Measurements from ENCODE around the gene RNF150.

RNF150 gene

GRCh38 chr4:140932501-140933045, 200.7 kb downstream of the RNF150 start:
- no peak overlapping the region for H3K4me3 ChIP-seq (ENCODE audit: low read length in 2 of 2)
- H3K27ac ChIP-seq (ENCODE audit: low read depth in 2 of 2, low read length in 2 of 2): no peak overlapping the region
- H3K4me1 ChIP-seq (ENCODE audit: control insufficient read depth in 2 of 2, insufficient read depth in 2 of 2, low read length in 2 of 2): no peaks in the 10 kb centered on the region
- no peak overlapping the region for H3K9ac ChIP-seq (ENCODE audit: low read depth in 1 of 2, low read length in 2 of 2)
- no peaks in the 10 kb centered on the region for H3K9me3 ChIP-seq (ENCODE audit: control insufficient read depth in 2 of 2, low read length in 2 of 2)
- H3K36me3 ChIP-seq (ENCODE audit: control insufficient read depth in 2 of 2, insufficient read depth in 2 of 2, low read length in 2 of 2): no peaks in the 10 kb centered on the region
- no peaks in the 10 kb centered on the region for H3K27me3 ChIP-seq (ENCODE audit: control insufficient read depth in 2 of 2, insufficient read depth in 2 of 2, low read length in 2 of 2)

GRCh38 chr4:140931911-140932310, 201.4 kb downstream of the RNF150 start:
- Histone ChIP-seq H3K4me3 (ENCODE audit: low read length in 2 of 2) (no peak overlapping the region), H3K9ac (ENCODE audit: low read depth in 1 of 2, low read length in 2 of 2) (no peak overlapping the region), H3K27me3 (ENCODE audit: control insufficient read depth in 2 of 2, insufficient read depth in 2 of 2, low read length in 2 of 2) (no peaks in the 10 kb centered on the region), H3K9me3 (ENCODE audit: control insufficient read depth in 2 of 2, low read length in 2 of 2) (no peaks in the 10 kb centered on the region), H3K36me3 (ENCODE audit: control insufficient read depth in 2 of 2, insufficient read depth in 2 of 2, low read length in 2 of 2) (no peaks in the 10 kb centered on the region), H3K27ac (ENCODE audit: low read depth in 2 of 2, low read length in 2 of 2) (no peak overlapping the region), H3K4me1 (ENCODE audit: control insufficient read depth in 2 of 2, insufficient read depth in 2 of 2, low read length in 2 of 2) (no peaks in the 10 kb centered on the region)

- no peak overlapping the region for H3K9ac ChIP-seq (ENCODE audit: low read depth in 1 of 2, low read length in 2 of 2)
- H3K4me3 ChIP-seq (ENCODE audit: low read length in 2 of 2): no peak overlapping the region
- H3K4me1 ChIP-seq (ENCODE audit: control insufficient read depth in 2 of 2, insufficient read depth in 2 of 2, low read length in 2 of 2): no peaks in the 10 kb centered on the region
- no peaks in the 10 kb centered on the region for H3K9me3 ChIP-seq (ENCODE audit: control insufficient read depth in 2 of 2, low read length in 2 of 2)
- H3K36me3 ChIP-seq (ENCODE audit: control insufficient read depth in 2 of 2, insufficient read depth in 2 of 2, low read length in 2 of 2): no peaks in the 10 kb centered on the region
- no peak overlapping the region for H3K27ac ChIP-seq (ENCODE audit: low read depth in 2 of 2, low read length in 2 of 2)
- no peaks in the 10 kb centered on the region for H3K27me3 ChIP-seq (ENCODE audit: control insufficient read depth in 2 of 2, insufficient read depth in 2 of 2, low read length in 2 of 2)
Observed at GRCh38 chr4:140930557-140930956, 202.7 kb downstream of the RNF150 start.

- Histone ChIP-seq H3K27ac (ENCODE audit: low read depth in 2 of 2, low read length in 2 of 2) (no peak overlapping the region), H3K9me3 (ENCODE audit: control insufficient read depth in 2 of 2, low read length in 2 of 2) (no peaks in the 10 kb centered on the region), H3K27me3 (ENCODE audit: control insufficient read depth in 2 of 2, insufficient read depth in 2 of 2, low read length in 2 of 2) (no peaks in the 10 kb centered on the region), H3K4me1 (ENCODE audit: control insufficient read depth in 2 of 2, insufficient read depth in 2 of 2, low read length in 2 of 2) (no peaks in the 10 kb centered on the region), H3K36me3 (ENCODE audit: control insufficient read depth in 2 of 2, insufficient read depth in 2 of 2, low read length in 2 of 2) (no peaks in the 10 kb centered on the region), H3K9ac (ENCODE audit: low read depth in 1 of 2, low read length in 2 of 2) (no peak overlapping the region), H3K4me3 (ENCODE audit: low read length in 2 of 2) (no peak overlapping the region)
Observed at GRCh38 chr4:140930011-140930410, 203.3 kb downstream of the RNF150 start.

GRCh38 chr4:140928880-140929279, 204.4 kb downstream of the RNF150 start:
- H3K4me1 ChIP-seq (ENCODE audit: control insufficient read depth in 2 of 2, insufficient read depth in 2 of 2, low read length in 2 of 2): no peaks in the 10 kb centered on the region
- H3K9me3 ChIP-seq (ENCODE audit: control insufficient read depth in 2 of 2, low read length in 2 of 2): no peaks in the 10 kb centered on the region
- H3K27ac ChIP-seq (ENCODE audit: low read depth in 2 of 2, low read length in 2 of 2): no peak overlapping the region
- no peaks in the 10 kb centered on the region for H3K36me3 ChIP-seq (ENCODE audit: control insufficient read depth in 2 of 2, insufficient read depth in 2 of 2, low read length in 2 of 2)
- H3K9ac ChIP-seq (ENCODE audit: low read depth in 1 of 2, low read length in 2 of 2): no peak overlapping the region
- no peaks in the 10 kb centered on the region for H3K27me3 ChIP-seq (ENCODE audit: control insufficient read depth in 2 of 2, insufficient read depth in 2 of 2, low read length in 2 of 2)
- H3K4me3 ChIP-seq (ENCODE audit: low read length in 2 of 2): no peak overlapping the region

- H3K36me3 ChIP-seq (ENCODE audit: control insufficient read depth in 2 of 2, insufficient read depth in 2 of 2, low read length in 2 of 2): no peaks in the 10 kb centered on the region
- H3K9ac ChIP-seq (ENCODE audit: low read depth in 1 of 2, low read length in 2 of 2): no peak overlapping the region
- no peaks in the 10 kb centered on the region for H3K4me1 ChIP-seq (ENCODE audit: control insufficient read depth in 2 of 2, insufficient read depth in 2 of 2, low read length in 2 of 2)
- no peak overlapping the region for H3K27ac ChIP-seq (ENCODE audit: low read depth in 2 of 2, low read length in 2 of 2)
- H3K27me3 ChIP-seq (ENCODE audit: control insufficient read depth in 2 of 2, insufficient read depth in 2 of 2, low read length in 2 of 2): no peaks in the 10 kb centered on the region
- no peaks in the 10 kb centered on the region for H3K9me3 ChIP-seq (ENCODE audit: control insufficient read depth in 2 of 2, low read length in 2 of 2)
- no peak overlapping the region for H3K4me3 ChIP-seq (ENCODE audit: low read length in 2 of 2)
Observed at GRCh38 chr4:140926672-140927071, 206.6 kb downstream of the RNF150 start.

- no peak overlapping the region for H3K27ac ChIP-seq (ENCODE audit: low read depth in 2 of 2, low read length in 2 of 2)
- H3K36me3 ChIP-seq (ENCODE audit: control insufficient read depth in 2 of 2, insufficient read depth in 2 of 2, low read length in 2 of 2): no peaks in the 10 kb centered on the region
- no peaks in the 10 kb centered on the region for H3K4me1 ChIP-seq (ENCODE audit: control insufficient read depth in 2 of 2, insufficient read depth in 2 of 2, low read length in 2 of 2)
- no peaks in the 10 kb centered on the region for H3K27me3 ChIP-seq (ENCODE audit: control insufficient read depth in 2 of 2, insufficient read depth in 2 of 2, low read length in 2 of 2)
- H3K9me3 ChIP-seq (ENCODE audit: control insufficient read depth in 2 of 2, low read length in 2 of 2): no peaks in the 10 kb centered on the region
- H3K9ac ChIP-seq (ENCODE audit: low read depth in 1 of 2, low read length in 2 of 2): no peak overlapping the region
- no peak overlapping the region for H3K4me3 ChIP-seq (ENCODE audit: low read length in 2 of 2)
Observed at GRCh38 chr4:140925417-140925816, 207.9 kb downstream of the RNF150 start.

GRCh38 chr4:140924761-140925392, 208.4 kb downstream of the RNF150 start:
- no peak overlapping the region for H3K4me3 ChIP-seq (ENCODE audit: low read length in 2 of 2)

GRCh38 chr4:140906993-140907962, 226.0 kb downstream of the RNF150 start:
- Histone ChIP-seq H3K27me3 (ENCODE audit: control insufficient read depth in 2 of 2, insufficient read depth in 2 of 2, low read length in 2 of 2) (no peaks in the 10 kb centered on the region), H3K9me3 (ENCODE audit: control insufficient read depth in 2 of 2, low read length in 2 of 2) (no peaks in the 10 kb centered on the region), H3K36me3 (ENCODE audit: control insufficient read depth in 2 of 2, insufficient read depth in 2 of 2, low read length in 2 of 2) (no peaks in the 10 kb centered on the region), H3K27ac (ENCODE audit: low read depth in 2 of 2, low read length in 2 of 2) (no peak overlapping the region), H3K4me1 (ENCODE audit: control insufficient read depth in 2 of 2, insufficient read depth in 2 of 2, low read length in 2 of 2) (no peaks in the 10 kb centered on the region), H3K9ac (ENCODE audit: low read depth in 1 of 2, low read length in 2 of 2) (no peak overlapping the region), H3K4me3 (ENCODE audit: low read length in 2 of 2) (no peak overlapping the region)

More at GRCh38 chr4:140924761-140925392, 208.4 kb downstream of the RNF150 start:
- H3K9ac ChIP-seq (ENCODE audit: low read depth in 1 of 2, low read length in 2 of 2): no peak overlapping the region
- H3K4me1 ChIP-seq (ENCODE audit: control insufficient read depth in 2 of 2, insufficient read depth in 2 of 2, low read length in 2 of 2): no peaks in the 10 kb centered on the region
- no peak overlapping the region for H3K27ac ChIP-seq (ENCODE audit: low read depth in 2 of 2, low read length in 2 of 2)
- no peaks in the 10 kb centered on the region for H3K27me3 ChIP-seq (ENCODE audit: control insufficient read depth in 2 of 2, insufficient read depth in 2 of 2, low read length in 2 of 2)
- no peaks in the 10 kb centered on the region for H3K9me3 ChIP-seq (ENCODE audit: control insufficient read depth in 2 of 2, low read length in 2 of 2)
- H3K36me3 ChIP-seq (ENCODE audit: control insufficient read depth in 2 of 2, insufficient read depth in 2 of 2, low read length in 2 of 2): no peaks in the 10 kb centered on the region

- no peaks in the 10 kb centered on the region for H3K27me3 ChIP-seq (ENCODE audit: control insufficient read depth in 2 of 2, insufficient read depth in 2 of 2, low read length in 2 of 2)
- no peak overlapping the region for H3K9ac ChIP-seq (ENCODE audit: low read depth in 1 of 2, low read length in 2 of 2)
- no peaks in the 10 kb centered on the region for H3K36me3 ChIP-seq (ENCODE audit: control insufficient read depth in 2 of 2, insufficient read depth in 2 of 2, low read length in 2 of 2)
- no peaks in the 10 kb centered on the region for H3K9me3 ChIP-seq (ENCODE audit: control insufficient read depth in 2 of 2, low read length in 2 of 2)
- no peak overlapping the region for H3K4me3 ChIP-seq (ENCODE audit: low read length in 2 of 2)
- no peak overlapping the region for H3K27ac ChIP-seq (ENCODE audit: low read depth in 2 of 2, low read length in 2 of 2)
- H3K4me1 ChIP-seq (ENCODE audit: control insufficient read depth in 2 of 2, insufficient read depth in 2 of 2, low read length in 2 of 2): no peaks in the 10 kb centered on the region
Observed at GRCh38 chr4:140904904-140905303, 228.4 kb downstream of the RNF150 start.

Measured in mucosa of rectum (tissue), 2 donors.